Neural cell (in vitro differentiated cells): Measurements from ENCODE around the gene C10orf120. TPM values are rescaled to one million over a fixed set of nuclear protein-coding genes. Genes with fewer than 3 reads are reported as not detected.

ENCODE experiments used
- H2AFZ ChIP-seq: fragments of 200-600, 300-800 bp; sonication (generic), shearing (Covaris generic); 2 replicates; pipeline ENCODE4 v1.6.0; 2014; ENCODE audit warnings: low read depth, mild to moderate bottlenecking, antibody characterized with exemption, low read length, moderate library complexity
- H3F3A ChIP-seq: fragments of 200-600 bp; shearing (Covaris generic); 2 replicates; pipeline ENCODE4 v1.6.1; 2016; ENCODE audit warnings: mild to moderate bottlenecking, moderate library complexity, mixed read lengths, antibody characterized with exemption, low read length; ENCODE audit not compliant: insufficient read depth, poor library complexity, severe bottlenecking
- H3K27ac ChIP-seq: fragments of 200-600, 300-800 bp; sonication (generic), shearing (Covaris generic); 2 replicates; pipeline ENCODE4 v1.5.1; 2014; ENCODE audit warnings: mild to moderate bottlenecking, low read length, moderate library complexity
- H3K27me3 ChIP-seq: fragments of 300-800, 200-600 bp; sonication (generic), shearing (Covaris generic); 2 replicates; pipeline ENCODE4 v1.6.0; 2014; ENCODE audit warnings: mild to moderate bottlenecking, low read depth, low read length, moderate library complexity; ENCODE audit not compliant: insufficient read depth
- H3K36me3 ChIP-seq: fragments of 300-800, 200-600 bp; sonication (generic), shearing (Covaris generic); 2 replicates; pipeline ENCODE4 v1.5.1; 2014; ENCODE audit warnings: mild to moderate bottlenecking, antibody characterized with exemption, low read length, moderate library complexity; ENCODE audit not compliant: insufficient read depth
- H3K4me2 ChIP-seq: fragments of 300-800, 200-600 bp; sonication (generic), shearing (Covaris generic); 2 replicates; pipeline ENCODE4 v1.6.0; 2014; ENCODE audit warnings: mild to moderate bottlenecking, low read length
- H3K4me3 ChIP-seq: fragments of 300-800, 200-600 bp; sonication (generic), shearing (Covaris generic); 2 replicates; pipeline ENCODE4 v1.5.1; 2014; ENCODE audit warnings: mild to moderate bottlenecking, low read length, moderate library complexity
- H3K79me2 ChIP-seq: fragments of 200-600 bp; shearing (Covaris generic); replicated peaks from 2 replicates; pipeline ENCODE4 v1.6.0; 2014; ENCODE audit warnings: mild to moderate bottlenecking, low read length, moderate library complexity; ENCODE audit not compliant: insufficient read depth
- H3K9ac ChIP-seq: fragments of 300-800, 200-600 bp; sonication (generic), shearing (Covaris generic); 2 replicates; pipeline ENCODE4 v1.6.1; 2016; ENCODE audit warnings: mild to moderate bottlenecking, low read length, mixed read lengths
- H3K9me2 ChIP-seq: fragments of 200-600 bp; shearing (Covaris generic); 2 replicates; pipeline ENCODE4 v1.6.1; 2016; ENCODE audit warnings: mild to moderate bottlenecking, low read length, mixed read lengths; ENCODE audit not compliant: insufficient read depth
- H3K9me3 ChIP-seq: fragments of 200-600, 300-800 bp; sonication (generic), shearing (Covaris generic); 2 replicates; pipeline ENCODE4 v1.6.1; 2016; ENCODE audit warnings: mild to moderate bottlenecking, mixed run types, low read length, moderate library complexity, mixed read lengths
- H4K20me1 ChIP-seq: fragments of 200-600 bp; shearing (Covaris generic); 2 replicates; pipeline ENCODE4 v1.6.1; 2016; ENCODE audit warnings: mild to moderate bottlenecking, mixed run types; ENCODE audit not compliant: insufficient read depth
- EP300 ChIP-seq: fragments of 450-650 bp; conservative IDR thresholded peaks from 2 replicates; pipeline ENCODE4 v1.6.1; 2014; ENCODE audit warnings: antibody characterized with exemption, mild to moderate bottlenecking, moderate library complexity; ENCODE audit not compliant: poor library complexity, severe bottlenecking
- EZH2 ChIP-seq: fragments of 200-600, 300-800 bp; shearing (Covaris generic), sonication (generic); IDR thresholded peaks from 2 replicates; pipeline ENCODE4 v1.6.1; 2014; ENCODE audit warnings: antibody characterized with exemption, low read length, borderline replicate concordance, mild to moderate bottlenecking; ENCODE audit not compliant: insufficient read depth, poor library complexity, severe bottlenecking
- MXI1 ChIP-seq: fragments of 450-650 bp; conservative IDR thresholded peaks from 2 replicates; pipeline ENCODE4 v1.6.1; 2014; ENCODE audit warnings: antibody characterized with exemption, mild to moderate bottlenecking; ENCODE audit not compliant: poor library complexity, severe bottlenecking
- POLR2AphosphoS5 ChIP-seq: IDR thresholded peaks from 2 replicates; pipeline ENCODE4 v1.6.1; 2012
- RAD21 ChIP-seq: fragments of 450-650 bp; conservative IDR thresholded peaks from 2 replicates; pipeline ENCODE4 v1.6.1; 2014; ENCODE audit warnings: antibody characterized with exemption, mild to moderate bottlenecking, moderate library complexity
- SMC3 ChIP-seq: fragments of 450-650 bp; conservative IDR thresholded peaks from 2 replicates; pipeline ENCODE4 v1.6.1; 2014; ENCODE audit warnings: antibody characterized with exemption, mild to moderate bottlenecking, moderate library complexity; ENCODE audit not compliant: poor library complexity
- TAF1 ChIP-seq: IDR thresholded peaks from 2 replicates; pipeline ENCODE4 v1.6.1; 2012; ENCODE audit warnings: low read depth
- polyA plus RNA-seq: library from polyadenylated mRNA; depleted of rRNA; stranded (reverse); fragments of >200 nt; gene quantifications from 2 replicates; pipeline ENCODE4 v1.2.3, GENCODE V29; 2014
- TF ChIP-seq, protein P1 (sequence below): fragments of 450-650 bp; IDR thresholded peaks from 2 replicates; pipeline ENCODE4 v1.5.1; 2014; ENCODE audit warnings: antibody characterized with exemption, mild to moderate bottlenecking, moderate library complexity; ENCODE audit not compliant: poor library complexity, severe bottlenecking
- TF ChIP-seq, protein P2 (sequence below): IDR thresholded peaks from 2 replicates; pipeline ENCODE4 v1.6.1; 2012; ENCODE audit warnings: borderline replicate concordance

The C10orf120 gene
- polyA plus RNA-seq, 1 donor from 2014 or later, result not detected

DNA sequence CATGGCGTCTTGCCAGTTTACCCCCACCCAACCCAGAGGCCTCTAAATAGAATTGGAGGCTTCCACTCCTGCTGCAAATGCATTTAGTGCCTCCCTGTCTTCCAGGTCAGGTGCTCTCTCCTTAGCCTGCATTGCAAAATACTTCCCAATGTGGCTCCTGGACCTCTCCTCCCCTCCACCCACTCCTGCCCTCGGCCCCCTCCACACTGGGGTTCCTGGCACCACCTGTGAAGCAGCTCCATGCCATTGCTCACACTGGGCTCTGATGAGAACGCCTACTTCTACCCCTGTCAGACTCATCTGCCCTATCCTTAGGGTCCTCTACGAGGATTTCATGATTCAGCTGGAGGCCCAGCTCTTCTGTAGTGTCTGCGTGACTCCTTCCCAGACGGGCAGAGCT is 37.4 kb downstream of the C10orf120 start:
- H3K79me2 ChIP-seq, result no peaks in the 10 kb centered on the region
- H3K4me3 ChIP-seq, result no peak overlapping the region
- H3K9ac ChIP-seq, result no peak overlapping the region
- no peaks in the 10 kb centered on the region for H3F3A ChIP-seq
- no peaks in the 10 kb centered on the region for H3K9me3 ChIP-seq
- TF ChIP-seq POLR2AphosphoS5 (no peak), TAF1 (no peak), EZH2 (no peak), RAD21 (no peak), SMC3 (no peak), MXI1 (no peak), EP300 (no peak)
- TF ChIP-seq, protein P1, sequence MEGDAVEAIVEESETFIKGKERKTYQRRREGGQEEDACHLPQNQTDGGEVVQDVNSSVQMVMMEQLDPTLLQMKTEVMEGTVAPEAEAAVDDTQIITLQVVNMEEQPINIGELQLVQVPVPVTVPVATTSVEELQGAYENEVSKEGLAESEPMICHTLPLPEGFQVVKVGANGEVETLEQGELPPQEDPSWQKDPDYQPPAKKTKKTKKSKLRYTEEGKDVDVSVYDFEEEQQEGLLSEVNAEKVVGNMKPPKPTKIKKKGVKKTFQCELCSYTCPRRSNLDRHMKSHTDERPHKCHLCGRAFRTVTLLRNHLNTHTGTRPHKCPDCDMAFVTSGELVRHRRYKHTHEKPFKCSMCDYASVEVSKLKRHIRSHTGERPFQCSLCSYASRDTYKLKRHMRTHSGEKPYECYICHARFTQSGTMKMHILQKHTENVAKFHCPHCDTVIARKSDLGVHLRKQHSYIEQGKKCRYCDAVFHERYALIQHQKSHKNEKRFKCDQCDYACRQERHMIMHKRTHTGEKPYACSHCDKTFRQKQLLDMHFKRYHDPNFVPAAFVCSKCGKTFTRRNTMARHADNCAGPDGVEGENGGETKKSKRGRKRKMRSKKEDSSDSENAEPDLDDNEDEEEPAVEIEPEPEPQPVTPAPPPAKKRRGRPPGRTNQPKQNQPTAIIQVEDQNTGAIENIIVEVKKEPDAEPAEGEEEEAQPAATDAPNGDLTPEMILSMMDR, result no peak
- TF ChIP-seq, protein P2, sequence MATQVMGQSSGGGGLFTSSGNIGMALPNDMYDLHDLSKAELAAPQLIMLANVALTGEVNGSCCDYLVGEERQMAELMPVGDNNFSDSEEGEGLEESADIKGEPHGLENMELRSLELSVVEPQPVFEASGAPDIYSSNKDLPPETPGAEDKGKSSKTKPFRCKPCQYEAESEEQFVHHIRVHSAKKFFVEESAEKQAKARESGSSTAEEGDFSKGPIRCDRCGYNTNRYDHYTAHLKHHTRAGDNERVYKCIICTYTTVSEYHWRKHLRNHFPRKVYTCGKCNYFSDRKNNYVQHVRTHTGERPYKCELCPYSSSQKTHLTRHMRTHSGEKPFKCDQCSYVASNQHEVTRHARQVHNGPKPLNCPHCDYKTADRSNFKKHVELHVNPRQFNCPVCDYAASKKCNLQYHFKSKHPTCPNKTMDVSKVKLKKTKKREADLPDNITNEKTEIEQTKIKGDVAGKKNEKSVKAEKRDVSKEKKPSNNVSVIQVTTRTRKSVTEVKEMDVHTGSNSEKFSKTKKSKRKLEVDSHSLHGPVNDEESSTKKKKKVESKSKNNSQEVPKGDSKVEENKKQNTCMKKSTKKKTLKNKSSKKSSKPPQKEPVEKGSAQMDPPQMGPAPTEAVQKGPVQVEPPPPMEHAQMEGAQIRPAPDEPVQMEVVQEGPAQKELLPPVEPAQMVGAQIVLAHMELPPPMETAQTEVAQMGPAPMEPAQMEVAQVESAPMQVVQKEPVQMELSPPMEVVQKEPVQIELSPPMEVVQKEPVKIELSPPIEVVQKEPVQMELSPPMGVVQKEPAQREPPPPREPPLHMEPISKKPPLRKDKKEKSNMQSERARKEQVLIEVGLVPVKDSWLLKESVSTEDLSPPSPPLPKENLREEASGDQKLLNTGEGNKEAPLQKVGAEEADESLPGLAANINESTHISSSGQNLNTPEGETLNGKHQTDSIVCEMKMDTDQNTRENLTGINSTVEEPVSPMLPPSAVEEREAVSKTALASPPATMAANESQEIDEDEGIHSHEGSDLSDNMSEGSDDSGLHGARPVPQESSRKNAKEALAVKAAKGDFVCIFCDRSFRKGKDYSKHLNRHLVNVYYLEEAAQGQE, result no peak
- H3K36me3 ChIP-seq, result no peaks in the 10 kb centered on the region
- H3K27me3 ChIP-seq, result no peaks in the 10 kb centered on the region
- H3K9me2 ChIP-seq, result no peaks in the 10 kb centered on the region
- H4K20me1 ChIP-seq, result no peaks in the 10 kb centered on the region
- H3K4me2 ChIP-seq, result no peak overlapping the region
- no peak overlapping the region for H3K27ac ChIP-seq
- no peak overlapping the region for H2AFZ ChIP-seq

DNA sequence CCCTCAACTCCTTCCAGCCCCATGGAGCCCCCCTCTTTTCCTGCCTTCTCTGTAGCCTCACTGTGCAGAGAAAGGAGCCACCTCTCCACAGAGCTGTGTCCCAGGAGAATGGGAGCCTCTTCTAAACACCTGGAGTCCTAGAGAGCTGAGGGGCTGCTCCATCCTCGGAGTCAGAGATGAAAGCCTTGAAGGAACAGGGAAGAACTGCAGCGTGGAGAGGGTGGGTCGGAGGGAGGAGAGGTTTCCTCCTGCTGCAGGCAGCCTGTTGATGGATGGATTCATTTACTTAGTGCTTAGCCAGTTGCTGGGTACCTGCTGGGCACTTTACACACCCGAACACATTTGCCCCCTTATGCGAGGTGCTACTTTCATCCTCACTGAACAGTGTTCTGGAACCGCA is 39.0 kb downstream of the C10orf120 start:
- Histone ChIP-seq H4K20me1 (no peaks in the 10 kb centered on the region), H3K27ac (no peak overlapping the region), H3K4me3 (no peak overlapping the region), H3K79me2 (no peaks in the 10 kb centered on the region), H2AFZ (no peak overlapping the region), H3F3A (no peaks in the 10 kb centered on the region), H3K27me3 (no peaks in the 10 kb centered on the region), H3K9me3 (no peaks in the 10 kb centered on the region), H3K9me2 (no peaks in the 10 kb centered on the region), H3K36me3 (no peaks in the 10 kb centered on the region), H3K4me2 (no peak overlapping the region), H3K9ac (no peak overlapping the region)
- TF ChIP-seq TAF1 (no peak), EP300 (no peak), EZH2 (no peak), MXI1 (no peak), SMC3 (no peak), RAD21 (no peak), POLR2AphosphoS5 (no peak)
- TF ChIP-seq, protein P2, result no peak
- TF ChIP-seq, protein P1, result no peak
